Uterus (tissue), 4 donors: Measurements from ENCODE around the gene ZFYVE27. TPM values are rescaled to one million over a fixed set of nuclear protein-coding genes. Genes with fewer than 3 reads are reported as not detected.

Experiments
- DNase-seq, 2 donors: peaks; one replicate each; pipeline ENCODE4 v3.0.0-alpha.2; 2019 to 2020
- H3K27ac ChIP-seq, 2 donors: fragments of 200-600 bp; sonication (generic); 1 replicate in 1 of 2; 2 replicates in 1 of 2; pipeline ENCODE4 v1.5.1; 2016 to 2018
- H3K27me3 ChIP-seq, 2 donors: fragments of 200-600 bp; sonication (generic); one replicate each; pipeline ENCODE4 v1.5.1; 2018 to 2019; ENCODE audit warnings: control low read depth in 1 of 2
- H3K36me3 ChIP-seq, 2 donors: fragments of 200-600 bp; sonication (generic); one replicate each; pipeline ENCODE4 v1.5.1; 2019; ENCODE audit warnings: control low read depth in 1 of 2
- H3K4me1 ChIP-seq, 2 donors: fragments of 200-600 bp; sonication (generic); one replicate each; pipeline ENCODE4 v1.5.1; 2018 to 2019; ENCODE audit warnings: control low read depth in 1 of 2
- H3K4me3 ChIP-seq, 2 donors: fragments of 200-600 bp; sonication (generic); 1 replicate in 1 of 2; 2 replicates in 1 of 2; pipeline ENCODE4 v1.5.1; 2018 to 2019; ENCODE audit warnings: mild to moderate bottlenecking in 1 of 2
- H3K9me3 ChIP-seq, 2 donors: fragments of 200-600 bp; sonication (generic); one replicate each; pipeline ENCODE4 v1.5.1; 2019; ENCODE audit warnings: control low read depth in 1 of 2
- POLR2A ChIP-seq, 2 donors: fragments of 450-650 bp; IDR thresholded peaks; one replicate each; pipeline ENCODE4 v1.6.1; 2016; ENCODE audit warnings: antibody characterized with exemption in 2 of 2, mild to moderate bottlenecking in 1 of 2, moderate library complexity in 1 of 2
- intact Hi-C: fragments of 100-400 bp; cut with DNase I; formaldehyde crosslinking; loops from one replicate; pipeline ENCODE4 v1.15.1; 2023; ENCODE audit warnings: low total_unique reads
- total RNA-seq, 4 donors: library from RNA; depleted of rRNA in 3 of 4; stranded (reverse); fragments of >200 nt in 3 of 4; gene quantifications; one replicate each; pipeline versions ENCODE4 v1.1.0 to v1.2.4, GENCODE V29; 2014 to 2023
- TF ChIP-seq, protein P1 (sequence below), 4 experiments: fragments of 200-600 bp in 2 of 4; fragments of 450-650 bp in 2 of 4; sonication (generic) in 2 of 4; IDR thresholded peaks; one replicate each; pipeline ENCODE4 v1.5.1; 2016 to 2019; ENCODE audit warnings: antibody characterized with exemption in 4 of 4, mild to moderate bottlenecking in 2 of 4, moderate library complexity in 1 of 4
- donor health status: DM: yes; HTN: yes; CAD: no.

Gene ZFYVE27
- total RNA-seq, 4 donors from 2014 or later: 2.8 to 32.3 (median 16.7) TPM

DNA sequence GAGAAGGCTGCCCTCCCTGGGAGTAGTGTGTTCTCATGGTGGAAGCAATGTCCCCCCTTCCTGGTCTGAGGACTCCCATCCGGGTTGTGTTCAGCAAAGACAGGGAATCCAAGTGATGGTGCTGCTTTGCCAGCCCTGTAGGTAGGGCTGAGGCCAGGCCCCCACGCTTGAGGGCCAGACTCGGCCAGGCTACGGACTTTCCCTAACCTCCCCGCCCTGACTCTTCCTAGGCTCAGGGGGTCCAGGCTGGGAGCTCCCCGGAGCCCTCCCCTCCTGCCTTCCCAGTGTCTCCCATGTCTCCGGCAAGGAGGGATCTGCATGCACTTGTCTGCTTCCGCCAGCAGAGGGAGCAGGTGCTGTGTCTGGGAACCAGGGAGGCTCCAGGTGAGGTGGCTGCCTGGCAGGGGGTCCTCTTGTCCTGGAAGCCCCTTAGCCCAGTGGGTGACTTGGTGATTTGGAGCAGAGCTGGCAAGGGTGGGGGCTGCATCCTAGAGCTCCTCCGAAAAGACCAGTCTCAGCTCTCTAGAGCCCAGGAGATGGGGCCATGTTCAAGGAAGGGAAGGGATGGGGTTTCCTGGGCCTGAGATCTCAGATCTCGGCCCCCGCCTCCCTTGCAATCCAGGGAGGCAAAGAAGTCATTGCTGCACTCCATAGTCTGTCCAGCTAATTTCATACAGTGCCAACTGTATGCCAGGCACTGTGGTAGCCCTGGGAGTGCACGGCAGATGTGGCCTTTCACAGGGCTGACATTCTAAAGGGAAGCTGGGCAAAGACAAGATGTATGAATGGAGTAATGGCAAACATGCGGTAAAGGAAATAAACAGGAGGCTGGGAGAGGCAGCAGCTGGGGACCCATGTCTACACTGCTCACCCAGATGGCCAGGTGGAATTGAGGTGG, 55.1 kb downstream of the ZFYVE27 start:
- peak; percentile 31 to 50 for DNase-seq
- H3K4me1 ChIP-seq: no peaks in the 10 kb centered on the region
- no peak for TF ChIP-seq POLR2A (IDR thresholded peaks at IDR 0.05)
- TF ChIP-seq, protein P1, sequence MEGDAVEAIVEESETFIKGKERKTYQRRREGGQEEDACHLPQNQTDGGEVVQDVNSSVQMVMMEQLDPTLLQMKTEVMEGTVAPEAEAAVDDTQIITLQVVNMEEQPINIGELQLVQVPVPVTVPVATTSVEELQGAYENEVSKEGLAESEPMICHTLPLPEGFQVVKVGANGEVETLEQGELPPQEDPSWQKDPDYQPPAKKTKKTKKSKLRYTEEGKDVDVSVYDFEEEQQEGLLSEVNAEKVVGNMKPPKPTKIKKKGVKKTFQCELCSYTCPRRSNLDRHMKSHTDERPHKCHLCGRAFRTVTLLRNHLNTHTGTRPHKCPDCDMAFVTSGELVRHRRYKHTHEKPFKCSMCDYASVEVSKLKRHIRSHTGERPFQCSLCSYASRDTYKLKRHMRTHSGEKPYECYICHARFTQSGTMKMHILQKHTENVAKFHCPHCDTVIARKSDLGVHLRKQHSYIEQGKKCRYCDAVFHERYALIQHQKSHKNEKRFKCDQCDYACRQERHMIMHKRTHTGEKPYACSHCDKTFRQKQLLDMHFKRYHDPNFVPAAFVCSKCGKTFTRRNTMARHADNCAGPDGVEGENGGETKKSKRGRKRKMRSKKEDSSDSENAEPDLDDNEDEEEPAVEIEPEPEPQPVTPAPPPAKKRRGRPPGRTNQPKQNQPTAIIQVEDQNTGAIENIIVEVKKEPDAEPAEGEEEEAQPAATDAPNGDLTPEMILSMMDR (IDR thresholded peaks at IDR 0.05): peak; percentile 65 to 79 (median 72)
- H3K27ac ChIP-seq: no peak overlapping the region
- no peaks in the 10 kb centered on the region for H3K9me3 ChIP-seq
- intact Hi-C loops: no loop called here
- no peak overlapping the region for H3K4me3 ChIP-seq
- no peaks in the 10 kb centered on the region for H3K27me3 ChIP-seq
- H3K36me3 ChIP-seq: no peaks in the 10 kb centered on the region

DNA sequence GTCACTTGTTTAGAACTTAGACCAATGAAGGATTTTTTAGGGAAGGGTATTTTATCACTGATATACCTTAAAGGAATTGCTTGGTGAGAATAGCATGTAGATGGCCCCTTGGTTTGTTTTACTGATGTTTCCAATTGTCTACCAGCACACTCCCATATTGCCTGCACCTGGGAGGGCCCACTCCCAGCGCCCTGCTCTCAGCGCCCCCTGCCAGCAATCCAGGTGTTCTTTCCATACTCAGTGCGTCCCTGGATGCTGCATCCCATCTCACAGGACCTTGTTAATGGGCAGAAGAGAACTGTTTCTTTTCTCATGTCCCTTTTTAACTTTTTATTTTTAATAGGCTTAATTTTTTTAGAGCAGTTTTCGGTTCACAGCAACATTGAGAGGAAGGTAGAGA, 59.0 kb downstream of the ZFYVE27 start:
- TF ChIP-seq, protein P1 (IDR thresholded peaks at IDR 0.05): no peak
- no peak for TF ChIP-seq POLR2A (IDR thresholded peaks at IDR 0.05)
- H3K4me3 ChIP-seq: no peak overlapping the region
- no peaks in the 10 kb centered on the region for H3K9me3 ChIP-seq
- intact Hi-C loops: no loop called here
- no peaks in the 10 kb centered on the region for H3K36me3 ChIP-seq
- H3K27me3 ChIP-seq: no peaks in the 10 kb centered on the region
- no peak overlapping the region for H3K27ac ChIP-seq
- no peaks in the 10 kb centered on the region for H3K4me1 ChIP-seq
- DNase-seq: no peak

DNA sequence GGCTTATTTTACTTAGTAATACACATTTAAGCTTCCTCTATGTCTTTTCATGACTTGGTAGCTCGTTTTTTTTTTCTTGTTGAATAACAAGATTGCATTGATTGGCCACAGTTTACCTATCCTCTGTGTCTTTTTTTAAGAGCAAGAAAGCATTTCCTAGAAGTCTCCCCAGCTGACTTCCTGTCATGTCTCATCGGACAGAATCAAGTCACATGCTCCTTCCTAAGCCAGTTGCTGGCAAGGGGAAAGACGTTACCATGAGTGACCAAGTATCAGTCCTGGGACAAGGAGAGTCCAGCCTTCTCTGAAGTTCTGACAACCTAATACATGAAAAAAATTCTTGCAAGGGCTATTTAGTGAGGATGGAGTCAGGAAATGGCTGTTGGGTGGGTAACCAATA, 59.7 kb downstream of the ZFYVE27 start:
- intact Hi-C loops: no loop called here
- Histone ChIP-seq H3K27me3 (no peaks in the 10 kb centered on the region), H3K36me3 (no peaks in the 10 kb centered on the region), H3K27ac (no peak overlapping the region), H3K9me3 (no peaks in the 10 kb centered on the region), H3K4me3 (no peak overlapping the region), H3K4me1 (no peaks in the 10 kb centered on the region)
- no peak for TF ChIP-seq POLR2A (IDR thresholded peaks at IDR 0.05)
- TF ChIP-seq, protein P1 (IDR thresholded peaks at IDR 0.05): no peak
- no peak for DNase-seq

DNA sequence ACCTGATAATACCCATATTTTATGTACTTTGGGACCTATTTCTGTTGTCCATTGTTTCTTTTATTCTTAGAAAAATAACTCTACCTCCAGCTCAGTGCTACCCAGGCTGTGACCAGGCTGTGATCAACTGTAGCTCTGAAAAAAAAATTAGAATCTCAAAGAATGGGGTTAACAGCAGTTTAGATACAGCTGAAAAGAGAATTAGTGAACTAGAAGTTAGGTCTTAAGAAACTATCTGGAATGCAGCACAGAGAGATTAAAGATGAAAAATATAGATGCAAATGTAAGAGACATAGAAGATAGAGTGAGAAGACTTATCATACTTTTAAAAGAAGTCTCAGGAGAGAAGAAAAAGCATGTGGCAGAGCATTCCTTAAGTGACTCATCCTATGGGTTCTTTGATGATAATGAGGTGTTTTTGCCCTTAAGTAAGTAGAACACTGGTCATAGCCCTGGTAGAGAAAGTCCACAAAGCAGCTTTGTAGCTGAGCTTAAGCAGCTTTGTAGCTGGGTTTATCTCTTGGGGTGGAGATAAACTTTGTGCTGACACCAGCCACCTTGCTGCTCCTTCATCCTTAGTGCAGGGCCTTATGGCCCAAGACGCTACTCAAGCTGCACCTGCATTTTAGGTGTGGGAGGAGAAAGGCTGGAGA, 62.2 kb downstream of the ZFYVE27 start:
- H3K4me3 ChIP-seq: no peak overlapping the region
- H3K27me3 ChIP-seq: no peaks in the 10 kb centered on the region
- no peaks in the 10 kb centered on the region for H3K9me3 ChIP-seq
- H3K36me3 ChIP-seq: no peaks in the 10 kb centered on the region
- no peak for DNase-seq
- TF ChIP-seq, protein P1 (IDR thresholded peaks at IDR 0.05): no peak
- no peak for TF ChIP-seq POLR2A (IDR thresholded peaks at IDR 0.05)
- no peak overlapping the region for H3K27ac ChIP-seq
- no peaks in the 10 kb centered on the region for H3K4me1 ChIP-seq
- intact Hi-C loops: no loop called here

DNA sequence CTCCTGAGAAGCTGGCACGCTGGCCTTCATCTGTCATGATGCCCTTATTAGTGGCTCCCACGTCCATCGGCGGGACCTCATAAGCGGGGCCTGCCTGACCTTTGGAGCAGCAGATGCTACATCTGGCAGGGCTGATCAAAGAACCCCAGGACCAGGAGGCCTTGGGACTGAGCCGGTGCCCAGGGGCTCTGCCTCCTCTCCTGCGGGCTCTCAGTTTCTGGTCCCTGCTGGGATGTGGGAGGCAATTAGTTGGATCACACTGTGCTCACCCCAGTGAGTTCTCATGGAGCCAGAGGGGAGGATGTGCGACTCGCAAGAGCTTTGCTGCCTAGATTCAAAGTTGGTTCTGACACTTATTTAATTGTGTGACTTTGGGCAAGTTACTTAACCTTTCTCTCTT, 63.5 kb downstream of the ZFYVE27 start:
- H3K27ac ChIP-seq: no peak overlapping the region
- no peak overlapping the region for H3K4me3 ChIP-seq
- TF ChIP-seq, protein P1 (IDR thresholded peaks at IDR 0.05): no peak
- TF ChIP-seq POLR2A (IDR thresholded peaks at IDR 0.05): no peak
- intact Hi-C loops: no loop called here
- no peaks in the 10 kb centered on the region for H3K9me3 ChIP-seq
- H3K4me1 ChIP-seq: no peaks in the 10 kb centered on the region
- no peaks in the 10 kb centered on the region for H3K36me3 ChIP-seq
- no peak for DNase-seq
- no peaks in the 10 kb centered on the region for H3K27me3 ChIP-seq
